HG03045 (cell line): ENCODE measurements around the gene ADIRF.
"Not testable (repeated sequence)": the region's sequence is repeated elsewhere in the genome, so short reads cannot be mapped to it uniquely, and the experiment has no call there.

ENCODE experiments used
- ATAC-seq: cut with Tn5 transposase; IDR thresholded peaks from one replicate; pipeline ENCODE4 v1.9.1; 2021; ENCODE audit warnings: mild to moderate bottlenecking, moderate library complexity; ENCODE audit not compliant: unreplicated experiment

ADIRF gene

DNA sequence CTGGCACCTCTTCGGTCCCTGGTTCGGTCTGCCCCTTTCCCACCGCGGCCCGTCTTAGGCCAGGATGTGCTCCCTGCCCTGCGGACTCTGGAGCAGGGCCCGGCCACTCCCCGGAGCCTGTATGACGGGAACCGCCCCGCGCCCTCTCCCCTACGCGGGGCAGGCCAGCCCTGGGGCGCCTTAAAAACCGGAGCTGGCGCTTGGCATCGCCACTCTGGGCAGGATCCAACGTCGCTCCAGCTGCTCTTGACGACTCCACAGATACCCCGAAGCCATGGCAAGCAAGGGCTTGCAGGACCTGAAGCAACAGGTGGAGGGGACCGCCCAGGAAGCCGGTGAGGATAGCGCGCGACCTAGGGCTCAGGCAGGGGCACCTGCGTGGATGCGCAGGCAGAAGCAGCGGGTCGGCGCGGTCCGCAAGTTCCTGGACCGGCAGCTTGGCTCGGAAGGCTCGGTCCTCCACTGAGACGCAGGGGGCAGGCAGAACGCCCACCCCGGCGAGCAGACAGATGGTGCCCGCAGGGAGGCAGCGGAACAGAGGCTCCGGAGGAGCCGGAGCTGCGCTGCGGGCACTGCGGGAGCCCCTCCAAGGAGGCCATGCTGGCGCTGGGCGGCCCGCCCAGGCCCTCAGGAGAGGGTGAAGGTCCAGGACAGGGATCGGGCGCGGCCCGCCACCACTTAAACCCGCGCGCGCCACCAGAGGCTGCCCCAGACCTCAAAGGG is at the start of gene ADIRF:
Gene ADIRF (plus strand): TSS at position 212 of the 723 bp plus-strand sequence. CDS start 63 bp downstream, at position 275.
- ATAC-seq: no peak

DNA sequence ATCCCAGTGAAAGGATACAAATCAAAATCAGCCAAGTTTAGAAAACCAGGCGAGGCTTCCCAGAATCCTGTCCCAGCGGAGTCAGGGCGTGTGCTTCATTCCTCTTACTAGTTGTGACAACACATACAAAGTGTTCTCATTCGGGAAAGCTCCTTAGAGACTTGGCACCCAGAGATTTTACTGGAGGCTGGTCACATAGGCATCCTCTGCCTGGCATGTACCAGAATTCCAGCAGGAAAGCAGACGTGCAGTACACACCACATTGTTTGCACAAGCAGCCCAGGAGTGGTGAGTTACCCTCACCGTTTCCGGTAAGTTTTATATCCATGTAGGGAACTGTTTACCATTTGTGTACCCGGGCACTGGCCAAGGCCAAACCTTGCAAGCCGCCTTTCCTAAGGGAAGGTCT is 45.7 kb upstream of the ADIRF start:
- ATAC-seq: no peak

DNA sequence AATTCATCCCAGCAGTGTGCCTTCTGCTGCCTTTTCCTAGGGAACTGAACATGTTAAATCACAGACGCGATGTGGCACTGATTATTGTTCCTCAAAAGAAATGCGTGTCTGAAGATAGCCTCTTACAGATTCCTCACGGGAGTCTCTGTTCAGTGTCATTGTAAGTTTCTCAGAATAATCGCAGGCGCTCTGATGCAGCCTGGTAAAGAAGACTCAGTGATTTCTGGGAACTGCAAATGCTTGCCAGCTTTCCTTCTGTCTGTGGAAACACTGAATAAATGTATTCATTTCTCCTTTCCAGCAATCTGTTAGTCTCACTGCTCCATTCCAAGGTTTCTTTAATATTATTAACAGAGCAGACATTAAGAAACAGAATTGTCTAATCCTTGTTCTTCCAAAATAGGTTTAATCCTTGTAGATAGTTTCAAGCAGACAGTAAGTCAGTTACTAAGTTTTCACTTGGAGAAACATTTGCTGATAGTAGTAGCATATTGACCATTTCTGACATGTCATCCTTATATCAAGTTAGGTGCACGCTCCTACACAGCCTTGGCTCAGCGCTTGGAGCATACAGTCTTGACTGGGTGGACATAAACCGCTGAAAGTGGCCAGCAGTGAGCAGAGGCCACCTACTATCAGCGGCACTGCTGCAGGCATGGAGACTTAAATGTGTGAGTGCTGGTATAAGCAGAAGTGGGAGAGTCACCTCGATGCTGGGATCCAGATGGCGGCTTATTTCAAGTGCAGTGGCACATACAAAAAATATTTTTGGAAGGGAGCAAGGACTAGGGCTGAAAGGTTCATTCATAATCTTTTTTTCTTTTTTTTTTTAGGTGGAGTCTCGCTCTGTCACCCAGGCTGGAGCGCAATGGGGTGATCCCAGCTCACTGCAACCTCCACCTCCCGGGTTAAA is 38.6 kb upstream of the ADIRF start:
- no peak for ATAC-seq

DNA sequence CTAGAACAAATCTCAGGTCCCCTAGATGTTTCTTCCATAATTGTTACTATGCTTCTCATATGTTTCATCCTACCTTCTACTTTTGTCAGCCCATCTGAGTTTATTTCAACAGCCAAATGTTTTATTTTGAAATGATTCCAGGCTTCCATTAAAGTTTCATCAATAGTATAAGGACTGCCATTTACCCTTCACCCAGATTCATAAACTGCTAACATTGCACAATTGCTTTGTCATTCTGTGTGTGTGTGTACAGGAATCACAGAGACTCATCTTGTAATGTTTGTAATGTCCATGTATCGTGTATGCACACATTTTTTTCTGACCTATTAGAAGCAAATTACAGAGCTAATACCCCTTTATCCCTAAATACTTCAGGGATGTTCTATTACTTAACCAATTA is 36.4 kb upstream of the ADIRF start:
- ATAC-seq: no peak

DNA sequence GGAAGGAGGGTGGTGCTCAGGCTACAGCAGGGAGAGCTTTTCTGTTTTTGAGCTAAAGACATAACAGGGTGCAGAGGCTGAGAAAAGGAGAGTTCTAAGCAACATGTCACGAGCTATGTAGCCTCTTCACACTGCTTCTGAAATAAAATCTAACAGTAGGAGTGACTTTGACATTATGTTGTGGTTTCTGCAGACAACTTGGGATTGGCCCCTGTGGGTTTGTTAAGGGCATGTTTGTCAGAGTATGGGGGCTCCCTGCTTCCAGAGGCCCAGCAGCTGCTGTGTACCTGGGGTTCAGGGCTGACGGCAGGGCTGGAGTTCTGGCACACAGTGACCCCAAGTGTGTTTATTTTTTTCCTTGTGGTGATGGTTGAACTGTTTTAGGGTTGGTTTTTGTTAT is 35.6 kb upstream of the ADIRF start:
- no peak for ATAC-seq

DNA sequence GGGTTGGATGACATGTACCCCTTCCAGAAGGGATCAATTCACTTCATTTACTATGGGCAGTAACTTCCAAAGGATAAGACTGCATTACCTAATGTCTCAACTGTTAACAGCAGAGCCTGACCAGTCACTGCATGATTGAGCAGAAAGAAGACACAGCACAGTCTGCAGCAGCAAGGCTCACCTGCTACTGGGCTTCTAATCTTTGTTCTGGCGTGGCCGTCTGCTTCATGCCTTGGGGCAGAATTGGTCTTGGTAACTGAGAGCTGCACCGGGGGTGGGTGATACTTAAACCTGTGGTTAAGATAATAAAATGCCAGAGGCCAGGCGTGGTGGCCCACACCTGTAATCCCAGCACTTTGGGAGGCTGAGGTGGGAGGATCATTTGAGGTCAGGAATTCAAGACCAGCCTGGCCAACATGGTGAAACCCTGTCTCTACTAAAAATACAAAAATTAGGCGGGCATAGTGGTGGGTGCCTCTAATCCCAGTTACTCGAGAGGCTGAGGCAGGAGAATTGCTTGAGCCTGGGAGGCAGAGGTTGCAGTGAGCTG is 34.0 kb upstream of the ADIRF start:
- ATAC-seq: not testable (repeated sequence)

DNA sequence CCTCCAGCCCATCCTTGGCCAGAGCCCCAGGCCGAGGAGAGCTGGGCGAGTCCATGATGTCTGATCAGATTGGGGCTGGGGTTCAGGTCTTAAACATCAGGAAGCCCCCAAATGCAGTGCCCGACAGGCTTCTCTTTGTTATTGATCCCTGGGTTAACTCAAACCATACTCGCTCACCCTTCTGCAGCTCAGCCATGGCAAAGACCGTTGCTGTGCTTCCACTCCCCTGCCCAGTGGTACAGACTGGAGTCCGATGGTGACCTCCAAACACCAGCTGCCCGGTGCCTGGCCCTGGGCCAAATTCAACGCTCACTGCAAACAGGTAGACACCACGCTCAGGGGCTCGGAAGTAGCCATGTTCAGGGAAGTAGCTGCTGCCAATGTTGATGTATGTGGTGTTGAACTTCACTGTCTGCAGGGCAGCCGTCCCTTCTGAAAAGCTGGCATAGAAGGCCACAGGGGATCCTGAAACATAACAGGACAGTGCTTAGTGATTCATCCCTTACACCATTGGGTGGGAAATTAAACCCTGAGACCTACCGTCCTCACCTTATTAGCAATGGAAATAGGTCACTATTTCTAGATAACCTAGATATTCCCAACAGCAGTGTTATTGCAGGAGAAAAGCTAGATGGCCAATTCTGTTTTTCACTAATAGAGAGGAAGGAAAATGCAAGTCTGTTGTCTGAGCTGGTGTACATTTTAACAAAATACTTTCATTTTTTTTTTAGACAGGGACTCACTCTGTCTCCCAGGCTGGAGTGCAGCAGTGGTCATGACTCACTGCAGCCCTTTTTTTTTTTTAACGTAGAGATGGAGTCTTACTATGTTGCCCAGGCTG is 31.4 kb upstream of the ADIRF start:
- no peak for ATAC-seq

DNA sequence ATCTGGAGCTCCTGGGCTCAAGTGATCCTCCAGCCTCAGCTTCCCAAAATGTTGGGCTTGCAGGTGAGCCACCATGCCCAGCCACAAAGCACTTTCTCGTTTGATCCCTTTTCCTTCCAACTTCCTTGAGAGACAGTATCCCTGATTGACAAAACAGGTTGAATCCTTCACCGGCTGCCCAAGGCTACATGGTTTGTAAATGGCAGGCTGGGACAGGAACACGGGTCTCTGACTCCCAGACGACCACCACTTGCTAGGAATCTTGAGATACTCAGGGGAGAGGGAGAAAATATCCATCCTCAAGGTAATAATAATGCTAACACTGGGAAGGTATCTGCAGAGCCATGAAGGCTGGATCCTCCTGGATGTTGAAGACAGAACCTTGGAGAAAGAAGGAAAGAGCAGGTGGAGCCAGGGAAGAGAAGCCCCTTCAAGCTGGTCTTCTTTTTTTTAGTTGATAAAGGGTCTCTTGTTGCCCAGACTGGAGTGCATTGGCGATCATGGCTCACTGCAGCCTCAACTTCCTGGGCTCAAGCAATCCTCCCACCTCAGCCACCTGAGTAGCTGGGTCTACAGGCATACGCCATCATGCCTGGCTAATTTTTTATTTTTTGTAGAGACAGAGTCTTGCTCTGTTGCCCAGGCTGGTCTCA is 30.7 kb upstream of the ADIRF start:
- no peak for ATAC-seq

DNA sequence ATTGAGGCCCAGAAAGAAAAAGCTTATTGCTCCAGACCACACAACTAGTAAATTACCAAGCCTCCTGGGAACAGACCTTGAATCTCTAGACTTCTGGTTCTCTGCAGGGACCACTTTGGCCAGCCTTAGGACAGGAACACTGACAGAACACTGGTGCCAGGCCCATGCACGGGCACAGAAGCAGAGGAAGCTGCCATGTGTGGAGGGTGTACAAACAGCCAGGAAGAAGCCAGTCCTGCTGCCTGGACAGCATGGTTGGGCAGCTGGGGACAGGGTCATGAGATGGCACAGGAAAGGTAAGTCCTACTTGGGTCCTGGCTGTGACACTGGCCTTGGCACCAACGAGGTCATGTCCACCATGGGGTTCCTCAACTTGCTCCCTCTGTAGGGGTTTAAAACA is 30.0 kb upstream of the ADIRF start:
- no peak for ATAC-seq

DNA sequence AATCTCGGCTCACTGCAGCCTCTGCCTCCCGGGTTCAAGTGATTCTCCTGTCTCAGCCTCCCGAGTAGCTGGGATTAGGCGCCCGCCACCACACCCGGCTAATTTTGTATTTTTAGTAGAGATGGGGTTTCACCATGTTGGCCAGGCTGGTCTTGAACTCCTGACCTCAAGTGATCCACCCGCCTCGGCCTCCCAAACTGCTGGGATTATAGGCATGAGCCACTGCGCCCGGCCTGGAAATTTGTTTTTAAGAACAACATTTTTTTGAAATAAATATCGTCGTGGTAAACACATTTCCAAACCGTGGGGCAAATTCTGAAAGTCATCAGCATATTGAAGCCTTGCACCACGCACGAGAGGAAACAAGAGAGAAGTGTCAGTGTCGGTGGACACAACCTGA is 28.2 kb upstream of the ADIRF start:
- ATAC-seq: not testable (repeated sequence)

DNA sequence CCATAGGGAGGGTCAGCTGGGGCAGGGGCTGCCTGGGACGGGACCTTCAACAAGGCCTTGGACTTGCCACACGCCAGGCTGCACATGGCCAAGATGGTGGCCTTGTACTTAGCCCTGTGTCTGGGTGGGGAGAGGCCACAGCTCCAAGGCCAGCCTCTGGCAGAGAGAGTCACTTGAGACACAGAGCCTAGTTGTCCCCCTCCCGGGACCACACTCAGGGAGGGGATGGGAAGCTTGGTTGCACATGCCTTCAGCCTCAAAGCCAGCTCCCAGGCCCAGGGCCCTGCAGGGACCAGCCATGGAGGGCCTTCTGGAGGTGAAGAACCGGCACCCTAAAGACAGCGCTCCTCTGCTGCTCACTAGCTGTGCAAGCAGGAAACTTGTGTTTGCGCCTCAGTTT is 27.6 kb upstream of the ADIRF start:
- ATAC-seq: no peak

DNA sequence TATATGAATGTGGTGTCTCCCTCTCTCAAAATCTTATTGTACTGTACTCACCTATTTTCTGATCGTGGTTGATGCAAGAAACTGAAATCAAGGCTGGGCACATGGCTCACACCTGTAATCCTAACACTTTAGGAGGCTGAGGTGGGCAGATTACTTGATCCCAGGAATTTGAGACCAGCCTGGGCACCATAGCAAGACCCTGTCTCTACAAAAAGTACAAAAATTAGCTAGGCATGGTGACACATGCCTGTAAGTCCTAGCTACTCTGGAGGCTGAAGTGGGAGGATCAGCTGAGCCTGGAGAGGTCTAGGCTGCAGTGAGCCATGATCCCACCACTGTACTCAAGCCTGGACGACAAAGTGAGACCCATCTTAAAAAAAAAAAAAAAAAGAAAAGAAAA is 26.9 kb upstream of the ADIRF start:
- ATAC-seq: no peak

DNA sequence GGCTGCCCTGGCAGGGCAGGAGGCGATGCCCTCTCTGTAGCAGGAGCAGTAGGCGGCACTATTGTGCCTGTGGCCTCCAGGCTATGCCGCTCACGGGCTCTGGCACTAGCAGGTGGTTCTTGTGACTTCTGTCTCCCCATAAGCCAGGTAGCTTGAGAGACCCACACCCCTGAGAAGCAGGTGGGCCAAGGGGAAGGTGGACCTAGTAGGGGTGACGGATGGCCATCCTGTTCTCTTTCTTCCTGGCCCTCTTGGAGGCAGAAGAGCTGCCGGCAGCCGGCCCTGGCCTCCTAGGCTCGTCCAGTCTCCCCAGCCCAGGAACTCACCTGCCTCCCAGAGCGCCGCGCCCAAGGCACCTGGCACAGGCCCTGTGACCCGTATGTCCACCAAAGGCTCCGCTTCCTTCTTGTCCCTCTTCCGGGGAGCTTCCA is 26.3 kb upstream of the ADIRF start:
- no peak for ATAC-seq

DNA sequence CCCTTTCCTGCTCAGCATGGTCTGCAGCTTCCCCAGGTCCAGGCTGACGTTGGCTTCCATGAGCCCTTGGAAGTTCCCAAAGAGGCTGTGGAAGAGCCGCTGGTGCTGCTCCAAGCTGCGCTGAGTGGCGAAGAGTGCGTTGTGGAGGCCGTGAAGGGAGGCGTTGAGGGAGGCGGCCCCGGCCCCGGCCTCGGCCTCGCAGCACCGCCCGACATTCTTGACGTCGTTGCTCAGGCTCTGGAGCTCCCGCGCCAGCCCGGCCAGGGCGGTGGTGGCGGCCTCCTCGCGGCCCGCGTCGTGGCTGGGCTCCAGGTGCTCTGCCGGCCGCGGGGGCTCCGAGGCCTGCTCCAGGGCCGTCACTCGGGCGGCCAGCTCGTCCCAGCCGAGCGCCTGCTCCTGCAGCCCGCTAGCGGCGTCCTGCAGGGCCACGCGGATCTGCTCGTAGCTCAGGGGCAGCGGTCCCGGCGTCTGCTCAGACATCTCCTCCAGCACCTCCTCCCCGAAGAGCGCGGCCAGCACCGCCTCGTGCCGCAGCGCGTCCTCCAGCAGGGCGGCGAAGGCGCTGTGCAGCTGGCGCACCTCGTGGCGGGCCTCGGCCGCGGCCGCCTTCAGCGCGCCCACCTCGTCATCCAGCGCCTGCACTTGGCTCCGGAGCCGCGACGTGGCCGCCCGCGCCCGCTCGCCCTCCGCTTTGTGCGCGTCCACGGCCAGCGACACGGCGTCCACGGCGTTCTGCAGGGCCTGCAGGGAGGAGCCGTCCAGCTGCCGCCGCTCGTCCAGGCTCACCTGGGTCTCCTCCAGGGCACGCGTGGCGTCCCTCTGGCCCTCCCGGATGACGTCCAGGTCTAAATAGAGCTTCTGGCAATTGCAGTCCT is 25.6 kb upstream of the ADIRF start:
- no peak for ATAC-seq

DNA sequence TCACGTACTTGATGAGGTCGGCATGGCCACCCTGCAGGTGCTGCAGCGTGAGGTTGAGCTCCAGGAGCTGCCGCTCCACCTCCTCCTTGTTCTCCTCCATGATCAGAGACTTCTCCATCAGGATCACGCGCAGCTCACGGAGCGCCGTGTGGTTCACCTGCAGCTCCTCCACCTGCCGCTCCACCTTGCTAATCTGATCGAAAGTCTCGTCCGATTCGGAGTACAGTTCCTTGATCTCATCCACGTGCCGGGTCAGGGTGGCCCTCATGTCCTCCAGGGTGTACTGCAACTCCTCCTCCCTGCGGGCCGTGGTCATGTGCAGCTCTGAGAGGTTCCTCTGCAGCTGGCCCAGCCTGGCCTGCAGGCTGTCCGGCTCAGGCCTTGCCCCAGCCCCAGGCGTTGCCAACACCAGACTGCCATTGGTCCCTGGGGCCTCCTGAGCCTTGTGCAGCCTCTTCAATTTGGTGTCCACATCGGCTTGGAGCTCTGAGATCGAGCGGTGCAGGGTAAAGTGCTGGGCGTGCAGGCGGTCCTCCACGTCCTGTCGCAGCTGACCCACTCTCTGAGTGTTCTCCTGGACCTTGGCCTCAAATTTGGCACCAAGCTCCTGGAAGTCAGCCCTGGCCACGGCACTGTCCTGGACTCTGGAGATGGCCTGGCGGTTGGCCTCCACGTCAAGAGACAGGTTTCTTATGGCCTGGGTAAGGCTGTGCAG is 24.8 kb upstream of the ADIRF start:
- ATAC-seq: no peak

DNA sequence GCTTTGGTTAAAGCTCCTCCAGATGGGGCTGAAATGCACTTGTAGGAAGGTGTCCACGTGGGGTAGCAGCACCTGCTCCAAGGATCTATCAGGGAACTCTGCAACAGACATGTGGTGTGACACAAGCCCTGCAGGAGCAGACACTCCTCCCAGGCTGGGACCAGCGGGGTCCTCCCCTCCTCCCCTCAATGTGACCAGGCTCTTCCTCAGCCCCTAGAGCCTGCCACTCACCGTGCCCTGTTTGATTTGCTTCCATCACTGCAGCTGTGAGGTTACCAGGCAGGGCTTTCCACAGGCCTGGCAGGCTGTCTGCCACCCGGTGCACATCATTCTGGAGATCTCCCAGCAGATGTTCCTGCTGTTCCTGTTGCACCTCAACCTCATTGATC is 24.3 kb upstream of the ADIRF start:
- ATAC-seq: no peak

DNA sequence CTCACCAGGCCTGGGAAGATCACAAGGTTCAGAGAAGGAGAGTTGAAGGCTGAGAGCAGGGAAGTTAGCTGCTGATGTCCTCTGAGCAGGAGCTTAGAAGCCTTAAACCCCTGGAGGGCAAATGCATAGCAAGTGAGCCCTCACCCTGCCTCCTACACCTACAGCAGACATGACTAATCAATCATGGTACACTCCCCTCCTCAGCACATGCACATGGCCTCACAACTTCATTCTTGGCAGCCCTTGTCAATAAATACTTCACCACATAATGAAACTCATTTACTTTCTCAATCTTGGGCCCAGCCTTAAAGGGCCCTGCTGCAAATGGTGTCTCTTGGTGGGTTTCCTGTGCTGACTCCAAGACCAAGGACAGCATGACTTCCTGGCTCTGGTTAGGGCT is 23.8 kb upstream of the ADIRF start:
- no peak for ATAC-seq

DNA sequence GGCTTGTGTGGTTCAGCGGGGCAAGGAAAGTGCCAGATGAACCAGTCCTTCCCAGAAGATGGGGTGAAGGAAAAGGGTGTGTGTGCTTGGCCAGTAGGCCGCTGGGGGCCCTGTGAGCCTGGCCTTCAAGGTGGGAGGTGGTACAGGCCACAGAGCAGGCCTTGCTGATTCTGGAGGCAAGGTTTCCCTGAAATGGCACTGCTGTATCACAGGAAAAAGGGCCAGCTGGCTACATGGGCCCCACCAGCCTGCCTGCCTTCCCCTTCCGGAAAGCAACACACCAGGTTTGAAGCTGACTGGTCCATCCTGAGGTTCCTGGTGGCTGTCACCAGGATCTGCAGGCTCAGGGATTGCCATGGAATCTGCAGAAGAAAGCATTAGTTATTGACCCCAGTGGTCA is 23.4 kb upstream of the ADIRF start:
- ATAC-seq: no peak
